ENCODE data around the gene TTLL11. TPM values are rescaled to one million over a fixed set of nuclear protein-coding genes. Genes with fewer than 3 reads are reported as not detected.

TTLL11 gene
- total RNA-seq, 4 donors from 2014 or later: 7.2 to 12.1 (median 9.9) TPM

- Histone ChIP-seq H3K27ac (no peak overlapping the region), H3K4me3 (no peak overlapping the region), H3K4me1 (no peaks in the 10 kb centered on the region), H3K9me3 (no peaks in the 10 kb centered on the region), H3K36me3 (no peaks in the 10 kb centered on the region), H3K27me3 (no peaks in the 10 kb centered on the region)
- TF ChIP-seq EP300 (IDR thresholded peaks at IDR 0.05): no peak
- no peak for TF ChIP-seq POLR2AphosphoS5 (IDR thresholded peaks at IDR 0.05)
- no peak for TF ChIP-seq POLR2A (IDR thresholded peaks at IDR 0.05)
- TF ChIP-seq, protein P1, sequence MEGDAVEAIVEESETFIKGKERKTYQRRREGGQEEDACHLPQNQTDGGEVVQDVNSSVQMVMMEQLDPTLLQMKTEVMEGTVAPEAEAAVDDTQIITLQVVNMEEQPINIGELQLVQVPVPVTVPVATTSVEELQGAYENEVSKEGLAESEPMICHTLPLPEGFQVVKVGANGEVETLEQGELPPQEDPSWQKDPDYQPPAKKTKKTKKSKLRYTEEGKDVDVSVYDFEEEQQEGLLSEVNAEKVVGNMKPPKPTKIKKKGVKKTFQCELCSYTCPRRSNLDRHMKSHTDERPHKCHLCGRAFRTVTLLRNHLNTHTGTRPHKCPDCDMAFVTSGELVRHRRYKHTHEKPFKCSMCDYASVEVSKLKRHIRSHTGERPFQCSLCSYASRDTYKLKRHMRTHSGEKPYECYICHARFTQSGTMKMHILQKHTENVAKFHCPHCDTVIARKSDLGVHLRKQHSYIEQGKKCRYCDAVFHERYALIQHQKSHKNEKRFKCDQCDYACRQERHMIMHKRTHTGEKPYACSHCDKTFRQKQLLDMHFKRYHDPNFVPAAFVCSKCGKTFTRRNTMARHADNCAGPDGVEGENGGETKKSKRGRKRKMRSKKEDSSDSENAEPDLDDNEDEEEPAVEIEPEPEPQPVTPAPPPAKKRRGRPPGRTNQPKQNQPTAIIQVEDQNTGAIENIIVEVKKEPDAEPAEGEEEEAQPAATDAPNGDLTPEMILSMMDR (IDR thresholded peaks at IDR 0.05): no peak
- no peak for DNase-seq (ENCODE audit: low spot score in 2 of 2)
- WGBS: 75% methylated on average over 6 of the region's 6 CpGs
Observed at GRCh38 chr9:121815084-121815483, 278.0 kb downstream of the TTLL11 start.

GRCh38 chr9:121814594-121814993 lies 278.5 kb downstream of the TTLL11 start:
- WGBS: 80% methylated on average over 1 of the region's 11 CpGs
- H3K4me1 ChIP-seq: no peaks in the 10 kb centered on the region
- H3K27ac ChIP-seq: no peak overlapping the region
- H3K9me3 ChIP-seq: no peaks in the 10 kb centered on the region
- no peak overlapping the region for H3K4me3 ChIP-seq
- no peaks in the 10 kb centered on the region for H3K36me3 ChIP-seq
- TF ChIP-seq EP300 (IDR thresholded peaks at IDR 0.05): no peak
- TF ChIP-seq, protein P1 (IDR thresholded peaks at IDR 0.05): no peak
- TF ChIP-seq POLR2AphosphoS5 (IDR thresholded peaks at IDR 0.05): no peak
- no peak for TF ChIP-seq POLR2A (IDR thresholded peaks at IDR 0.05)
- H3K27me3 ChIP-seq: no peaks in the 10 kb centered on the region
- DNase-seq (ENCODE audit: low spot score in 2 of 2): no peak

DNA sequence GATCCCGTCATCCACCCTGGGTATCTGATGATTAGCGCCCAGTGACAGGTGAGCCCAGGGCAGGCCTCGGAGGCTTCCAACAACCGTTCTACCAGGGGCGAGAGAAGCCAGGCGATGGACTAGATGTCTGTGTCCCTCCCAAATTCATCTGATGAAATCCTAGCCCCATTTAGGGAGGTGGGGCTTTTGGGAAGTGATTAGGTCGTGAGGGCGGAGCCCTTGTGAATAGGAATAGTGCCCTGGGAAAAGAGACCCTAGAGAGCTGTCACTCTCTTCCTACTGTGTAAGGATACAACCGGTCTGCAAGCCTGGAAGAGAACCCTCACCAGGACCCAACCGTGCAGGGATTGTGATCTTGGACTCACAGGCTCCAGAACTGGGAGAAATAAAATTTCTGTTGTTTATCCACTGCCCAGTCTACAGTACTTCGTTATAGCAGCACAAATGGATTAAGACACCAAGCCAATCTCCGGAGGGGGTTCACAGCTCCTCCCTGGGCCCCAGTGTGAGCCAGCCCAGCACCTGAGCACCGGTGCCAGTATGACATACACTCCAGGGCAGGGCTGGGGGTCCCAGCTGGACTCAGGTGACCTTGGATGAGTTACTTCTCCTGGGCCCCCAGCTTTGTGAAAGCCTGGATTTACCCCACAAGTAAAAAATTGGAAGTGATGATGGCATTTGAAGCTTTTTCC lies 279.4 kb downstream of the TTLL11 start:
- no peaks in the 10 kb centered on the region for H3K9me3 ChIP-seq
- 86% methylated on average over 12 of the region's 13 CpGs for WGBS
- no peaks in the 10 kb centered on the region for H3K36me3 ChIP-seq
- no peaks in the 10 kb centered on the region for H3K27me3 ChIP-seq
- H3K4me3 ChIP-seq: no peak overlapping the region
- no peak overlapping the region for H3K27ac ChIP-seq
- no peak for DNase-seq (ENCODE audit: low spot score in 2 of 2)
- TF ChIP-seq POLR2A (IDR thresholded peaks at IDR 0.05) (no peak), POLR2AphosphoS5 (IDR thresholded peaks at IDR 0.05) (no peak), EP300 (IDR thresholded peaks at IDR 0.05) (no peak)
- TF ChIP-seq, protein P1 (IDR thresholded peaks at IDR 0.05): no peak
- no peaks in the 10 kb centered on the region for H3K4me1 ChIP-seq

- no peak overlapping the region for H3K27ac ChIP-seq
- no peaks in the 10 kb centered on the region for H3K27me3 ChIP-seq
- H3K4me3 ChIP-seq: no peak overlapping the region
- DNase-seq (ENCODE audit: low spot score in 2 of 2): no peak
- no peaks in the 10 kb centered on the region for H3K36me3 ChIP-seq
- WGBS: 87% methylated on average over 5 of the region's 12 CpGs
- TF ChIP-seq, protein P1 (IDR thresholded peaks at IDR 0.05): no peak
- TF ChIP-seq POLR2A (IDR thresholded peaks at IDR 0.05) (no peak), EP300 (IDR thresholded peaks at IDR 0.05) (no peak), POLR2AphosphoS5 (IDR thresholded peaks at IDR 0.05) (no peak)
- no peaks in the 10 kb centered on the region for H3K9me3 ChIP-seq
- H3K4me1 ChIP-seq: peaks cover 8% of the 10 kb centered on the region
Observed at GRCh38 chr9:121812159-121812735, 280.9 kb downstream of the TTLL11 start.

DNA sequence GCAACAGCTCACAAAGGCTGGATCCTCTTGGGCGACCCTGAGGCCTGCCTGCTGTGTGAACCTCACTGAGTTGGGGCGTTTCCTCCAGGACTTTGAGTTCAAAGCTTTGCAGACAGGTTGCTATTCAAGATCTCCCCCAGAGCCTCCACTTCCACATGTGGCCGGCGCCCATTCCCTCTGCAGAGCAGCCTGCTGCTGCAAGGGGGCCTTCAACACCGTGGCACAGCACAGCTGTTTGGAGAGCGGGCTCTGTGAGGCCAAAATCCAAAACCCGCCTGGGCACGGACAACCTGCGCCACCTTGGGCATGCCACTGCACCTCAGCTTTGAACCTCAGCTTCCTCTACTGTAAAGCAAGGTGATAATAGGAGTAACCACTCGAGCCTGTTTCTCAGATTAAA lies 281.4 kb downstream of the TTLL11 start:
- Histone ChIP-seq H3K4me1 (peaks cover 10% of the 10 kb centered on the region), H3K27ac (no peak overlapping the region), H3K9me3 (no peaks in the 10 kb centered on the region), H3K27me3 (no peaks in the 10 kb centered on the region), H3K36me3 (no peaks in the 10 kb centered on the region), H3K4me3 (no peak overlapping the region)
- DNase-seq (ENCODE audit: low spot score in 2 of 2): no peak
- TF ChIP-seq EP300 (IDR thresholded peaks at IDR 0.05) (no peak), POLR2A (IDR thresholded peaks at IDR 0.05) (no peak), POLR2AphosphoS5 (IDR thresholded peaks at IDR 0.05) (no peak)
- TF ChIP-seq, protein P1 (IDR thresholded peaks at IDR 0.05): no peak
- 82% methylated on average over 5 of the region's 10 CpGs for WGBS

All from suprapubic skin (tissue), 4 donors.